Frontal cortex (tissue), 4 donors: Measurements from ENCODE around the gene PRKAR2A. TPM values are rescaled to one million over a fixed set of nuclear protein-coding genes. Genes with fewer than 3 reads are reported as not detected.
"Not testable (repeated sequence)": the region's sequence is repeated elsewhere in the genome, so short reads cannot be mapped to it uniquely, and the experiment has no call there.

Experiments
- DNase-seq, 2 donors: peaks; one replicate each; pipeline ENCODE4 v3.0.0; 2012; ENCODE audit warnings: low spot score in 2 of 2
- FAIRE-seq: peaks from 2 replicates; lab custom pipeline; 2012; peaks lifted over from hg19 to GRCh38; lab: Jason Lieb, UNC
- total RNA-seq: library from RNA; depleted of rRNA; stranded (reverse); fragments of >200 nt; gene quantifications from one replicate; pipeline ENCODE4 v1.2.3, GENCODE V29; 2014
- donor health status: control.
- donor health status: control.
- donor health status: control.

Gene PRKAR2A
- total RNA-seq, 1 donor from 2014 or later: 32.2 TPM

GRCh38 chr3:48739617-48739954, 108.1 kb downstream of the PRKAR2A start:
- DNase-seq: no peak
- no peak for FAIRE-seq

- DNase-seq (no peak), FAIRE-seq (no peak)
Measured at GRCh38 chr3:48738926-48739616, 108.6 kb downstream of the PRKAR2A start.

- FAIRE-seq (no peak), DNase-seq (no peak)
Measured at GRCh38 chr3:48738144-48738536, 109.5 kb downstream of the PRKAR2A start.

- FAIRE-seq, DNase-seq: not testable (repeated sequence)
Measured at GRCh38 chr3:48735075-48735767, 112.5 kb downstream of the PRKAR2A start.

GRCh38 chr3:48734541-48734940, 113.1 kb downstream of the PRKAR2A start:
- not testable (repeated sequence) for FAIRE-seq, DNase-seq

- FAIRE-seq, DNase-seq: not testable (repeated sequence)
Measured at GRCh38 chr3:48733752-48734518, 113.7 kb downstream of the PRKAR2A start.

GRCh38 chr3:48727511-48727910, 120.2 kb downstream of the PRKAR2A start:
- FAIRE-seq (no peak), DNase-seq (no peak)

GRCh38 chr3:48725185-48725855, 122.4 kb downstream of the PRKAR2A start:
- not testable (repeated sequence) for FAIRE-seq, DNase-seq

- FAIRE-seq: no peak
- DNase-seq: no peak
Measured at GRCh38 chr3:48723725-48724124, 123.9 kb downstream of the PRKAR2A start.

- DNase-seq, FAIRE-seq: not testable (repeated sequence)
Measured at GRCh38 chr3:48723293-48723692, 124.4 kb downstream of the PRKAR2A start.

- no peak for FAIRE-seq
Measured at GRCh38 chr3:48716982-48717746, 130.5 kb downstream of the PRKAR2A start, which contains the start of gene IP6K2. TSS of gene IP6K2 (minus strand) at chr3:48717221. CDS start at chr3:48695291, 21,930 bp downstream.

GRCh38 chr3:48716508-48716981, 131.1 kb downstream of the PRKAR2A start:
- FAIRE-seq: no peak
- DNase-seq: no peak

More at GRCh38 chr3:48716982-48717746, 130.5 kb downstream of the PRKAR2A start, which contains the start of gene IP6K2:
- DNase-seq: peak; percentile 81 to 92

GRCh38 chr3:48715174-48715800, 132.4 kb downstream of the PRKAR2A start:
- FAIRE-seq: no peak
- DNase-seq: no peak

- no peak for DNase-seq
- FAIRE-seq: no peak
Measured at GRCh38 chr3:48711727-48712126, 135.9 kb downstream of the PRKAR2A start.

GRCh38 chr3:48709051-48709461, 138.6 kb downstream of the PRKAR2A start:
- no peak for FAIRE-seq
- DNase-seq: no peak

- FAIRE-seq (no peak), DNase-seq (no peak)
Measured at GRCh38 chr3:48708481-48708889, 139.2 kb downstream of the PRKAR2A start.

GRCh38 chr3:48707157-48707556, 140.5 kb downstream of the PRKAR2A start:
- FAIRE-seq: no peak
- DNase-seq: no peak

GRCh38 chr3:48702320-48702920, 145.3 kb downstream of the PRKAR2A start:
- FAIRE-seq: no peak
- DNase-seq: no peak
